Mesenteric fat pad (tissue), 1 donor: Measurements from ENCODE around the gene FAM120C. TPM values are rescaled to one million over a fixed set of nuclear protein-coding genes. Genes with fewer than 3 reads are reported as not detected.

Experiments
- DNase-seq: peaks from one replicate; pipeline ENCODE4 v3.0.0-alpha.2; 2020; ENCODE audit warnings: low spot score
- total RNA-seq: library from RNA; stranded (reverse); fragmentation: NEBNext Ultra II Directional; extraction: Animal tissue kit (Norgen Biotek cat#: 25700); gene quantifications from one replicate; pipeline ENCODE4 v1.2.1, GENCODE V29; 2021
- donor health status: DM: yes; HTN: yes; CAD: no.

Gene FAM120C
- total RNA-seq, 1 donor from 2014 or later: 12.5 TPM

DNA sequence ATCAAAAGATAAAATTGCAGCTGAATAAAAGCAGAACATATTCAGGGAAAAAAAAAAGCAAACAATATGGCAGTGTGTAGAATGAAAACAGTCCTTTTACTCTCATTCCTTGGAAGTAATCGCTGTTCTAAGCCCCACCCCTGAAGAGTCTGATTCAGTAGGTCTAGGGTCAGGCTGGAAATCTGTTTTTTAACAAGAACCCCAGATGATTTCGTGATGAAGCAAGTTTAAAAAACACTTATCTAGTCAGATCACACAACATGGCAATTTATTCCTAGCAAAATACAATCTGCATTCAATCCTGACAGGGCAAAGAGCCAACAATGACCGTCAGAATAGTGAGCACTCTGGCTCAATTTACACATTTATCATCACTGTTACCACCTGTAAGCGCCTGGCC lies 16.1 kb downstream of the FAM120C start:
- DNase-seq: no peak

DNA sequence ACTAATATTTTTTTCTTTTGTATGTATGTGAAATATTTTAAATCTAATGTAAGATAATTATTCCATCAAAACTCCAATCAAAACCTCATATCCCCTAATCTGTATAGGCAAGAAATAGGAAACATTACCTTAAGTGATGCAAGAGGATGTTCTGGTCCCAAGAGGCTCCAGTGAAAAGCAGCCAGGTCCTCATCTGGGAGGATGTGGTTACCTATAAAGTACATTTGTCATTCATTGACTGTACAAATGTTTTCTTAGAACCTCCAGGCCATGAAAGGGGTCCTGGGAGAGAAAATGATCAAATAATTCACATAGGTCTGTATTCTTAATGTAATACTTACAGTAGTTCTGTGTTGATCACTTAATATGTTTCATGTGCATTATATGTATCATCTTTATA lies 25.5 kb downstream of the FAM120C start:
- no peak for DNase-seq

DNA sequence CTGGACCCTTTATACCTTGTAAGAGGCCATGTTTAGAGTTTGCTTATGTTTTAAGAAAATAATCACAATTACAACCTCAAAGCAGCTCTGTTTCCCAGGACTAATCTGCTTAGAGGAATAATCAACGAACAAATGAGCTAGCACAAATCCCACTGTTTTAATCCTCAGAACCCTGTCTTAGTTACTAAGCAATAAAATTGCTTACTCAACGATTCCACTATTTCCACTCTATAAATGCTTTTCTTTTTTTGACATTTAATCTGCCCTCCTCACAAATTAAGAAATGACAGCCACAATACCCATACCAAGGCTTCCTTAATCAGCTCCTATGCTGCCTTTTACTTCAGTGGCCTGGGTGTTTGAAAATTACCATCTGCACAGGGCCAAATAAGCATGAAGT lies 48.8 kb downstream of the FAM120C start:
- no peak for DNase-seq

DNA sequence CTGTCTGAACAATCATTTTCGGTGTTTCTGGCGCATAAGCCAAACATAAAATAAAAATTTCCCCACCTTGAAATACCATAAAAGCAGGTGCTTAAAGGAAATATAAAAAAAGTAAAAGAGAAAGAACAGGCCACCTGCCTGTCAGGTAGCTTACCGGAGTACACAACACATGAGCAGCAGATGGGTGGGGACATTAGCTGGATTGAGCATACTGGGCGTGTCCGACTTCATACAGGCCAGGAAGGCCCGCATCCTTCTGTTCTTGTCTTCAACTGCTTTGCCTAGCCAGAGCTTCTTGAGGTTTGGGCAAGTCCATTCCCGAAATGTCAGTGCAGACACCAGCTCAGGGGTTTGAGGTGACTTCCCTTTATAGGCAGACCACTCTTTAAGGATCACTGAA lies 66.7 kb downstream of the FAM120C start:
- no peak for DNase-seq

DNA sequence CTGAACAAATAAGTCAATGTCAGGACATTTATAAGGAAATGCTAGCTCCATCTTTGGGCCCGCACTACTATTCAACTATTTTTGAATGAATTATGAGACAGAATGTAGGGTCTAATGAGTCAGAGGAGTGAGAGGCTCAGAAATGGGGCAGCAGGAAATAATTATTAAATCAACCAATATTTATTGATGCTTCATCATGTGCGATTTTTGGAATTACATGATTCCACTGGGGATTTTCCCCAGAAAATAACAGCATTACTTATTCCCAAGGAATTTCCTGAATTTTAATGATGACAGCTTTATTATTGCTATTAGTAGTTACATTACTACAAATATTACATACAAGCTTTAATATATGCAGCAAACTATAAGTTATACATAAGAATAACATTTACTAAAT lies 89.5 kb downstream of the FAM120C start:
- no peak for DNase-seq

DNA sequence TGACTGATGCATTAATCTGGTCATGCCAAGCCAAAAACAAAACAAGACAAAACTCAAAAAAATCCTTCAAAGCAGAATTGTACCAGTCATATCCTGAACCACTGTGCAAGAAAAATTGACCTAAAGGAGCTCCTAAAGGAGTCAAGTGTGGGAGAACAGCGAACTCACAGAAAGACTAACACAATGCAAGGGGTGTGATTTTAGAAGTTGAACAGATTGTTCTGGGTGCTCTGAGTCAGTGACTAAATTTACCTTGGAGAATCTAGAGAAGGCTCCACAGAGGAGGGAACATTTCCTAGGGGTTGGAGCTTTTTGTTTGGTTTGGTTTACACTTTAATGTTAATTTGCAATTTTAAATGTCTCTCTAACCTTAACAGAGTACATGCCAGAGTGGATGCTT lies 89.9 kb downstream of the FAM120C start:
- DNase-seq: no peak

DNA sequence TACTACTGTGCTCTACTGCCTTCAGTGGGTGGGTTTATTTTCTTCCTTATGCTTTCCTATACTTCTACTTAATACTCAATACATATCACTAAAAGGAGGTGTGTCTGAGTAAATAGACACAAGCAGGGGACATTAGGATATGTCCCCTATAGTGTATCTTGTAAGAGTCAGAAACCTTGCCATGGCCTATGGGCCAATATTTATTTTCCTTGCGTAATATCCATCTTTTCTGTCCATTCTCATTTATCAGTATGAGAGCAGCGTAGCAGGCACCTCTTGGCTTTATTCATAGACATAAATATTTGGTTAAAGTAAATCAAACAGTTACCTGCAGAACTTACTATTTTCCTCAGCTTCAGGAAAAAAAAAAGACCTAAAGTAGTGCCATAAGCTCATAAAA lies 92.2 kb downstream of the FAM120C start:
- no peak for DNase-seq

DNA sequence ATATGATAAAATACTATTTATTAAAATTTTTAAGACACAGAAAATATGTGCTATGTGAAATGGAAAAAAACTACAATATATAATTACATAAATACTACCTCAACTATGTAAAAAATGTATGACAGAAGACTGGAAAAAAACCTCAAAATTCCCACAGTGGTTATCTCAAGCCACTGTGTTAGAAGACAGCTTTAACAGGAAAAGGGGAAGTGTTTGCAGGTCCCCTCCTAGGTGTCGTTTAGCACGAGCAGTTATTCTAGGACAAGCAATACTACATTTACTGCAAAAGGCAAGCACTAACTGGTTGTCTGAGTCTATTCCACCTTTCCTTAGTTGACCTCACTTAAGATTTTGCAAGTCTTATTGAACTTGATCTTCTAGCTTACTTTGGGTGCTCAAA lies 93.9 kb downstream of the FAM120C start:
- DNase-seq: no peak

DNA sequence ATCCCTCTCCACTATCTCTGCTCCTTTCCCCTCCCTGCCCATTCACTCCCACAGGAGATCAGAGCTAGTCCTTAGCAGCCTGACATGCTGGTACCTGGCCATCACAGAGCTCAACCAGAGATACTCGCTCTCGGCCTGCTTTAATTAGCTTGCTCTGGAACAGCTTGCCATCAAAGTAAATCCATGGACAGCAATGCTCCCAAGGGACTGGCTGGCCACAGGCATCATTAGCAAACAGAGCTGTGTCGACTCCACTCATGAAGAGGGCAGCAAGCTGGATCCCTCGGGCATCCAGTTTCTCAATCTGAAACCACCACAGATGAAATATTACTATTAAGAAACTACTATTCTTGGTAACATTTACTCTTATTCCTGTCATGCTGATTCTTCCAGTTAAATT lies 95.4 kb downstream of the FAM120C start:
- DNase-seq: no peak

DNA sequence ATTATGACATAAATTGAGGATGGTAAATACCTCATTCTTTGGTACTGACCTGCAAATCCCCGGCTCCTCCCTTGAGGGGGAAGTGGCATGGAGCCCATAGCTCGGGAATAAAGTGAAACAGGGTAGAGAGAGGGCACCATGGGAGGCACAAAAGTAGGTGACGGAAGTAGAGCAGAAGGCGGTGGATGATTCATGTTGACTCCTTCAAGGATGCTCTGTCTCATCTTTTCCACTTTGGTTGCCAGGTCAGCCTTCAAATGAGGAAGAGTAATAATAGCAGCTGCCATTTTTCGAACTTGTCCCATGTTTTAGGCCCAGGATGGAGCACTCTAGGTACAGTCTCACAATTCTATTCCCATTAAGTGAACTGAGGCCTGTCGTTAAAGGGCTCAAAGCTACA lies 97.4 kb downstream of the FAM120C start:
- DNase-seq: no peak

DNA sequence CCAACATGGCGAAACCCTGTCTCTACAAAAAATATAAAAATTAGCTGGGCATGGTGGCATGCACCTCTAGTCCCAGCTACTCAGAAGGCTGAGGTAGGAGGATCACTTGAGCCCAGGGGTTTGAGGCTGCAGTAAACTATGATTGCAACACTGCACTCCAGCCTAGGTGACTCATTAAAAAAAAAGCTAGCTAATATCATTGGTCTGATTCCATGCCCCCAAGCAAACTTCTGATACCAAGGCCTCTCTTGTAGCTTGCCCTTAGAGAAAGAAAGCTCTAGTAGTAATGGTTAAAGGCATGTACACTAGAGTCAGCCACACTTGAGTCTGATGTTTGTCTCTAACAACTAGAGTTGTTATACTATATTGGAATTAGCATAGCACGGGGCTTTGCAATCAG lies 106.2 kb downstream of the FAM120C start:
- no peak for DNase-seq

DNA sequence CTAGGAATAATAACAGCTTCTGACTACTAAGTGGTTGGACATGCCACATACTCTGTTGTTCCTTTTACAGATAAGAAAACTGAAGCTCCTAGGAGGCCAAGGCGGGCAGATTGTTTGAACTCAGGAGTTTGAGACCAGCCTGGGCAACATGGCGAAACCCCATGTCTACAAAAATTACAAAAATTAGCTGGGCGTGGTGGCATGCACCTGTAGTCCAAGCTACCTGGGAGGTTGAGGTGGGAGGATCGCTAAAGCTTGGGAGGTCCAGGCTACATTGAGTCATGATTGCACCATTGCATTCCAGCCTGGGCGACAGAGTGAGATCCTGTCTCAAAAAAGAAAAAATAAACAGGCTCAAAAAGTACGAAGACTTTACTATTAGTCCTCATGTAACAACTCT lies 108.2 kb downstream of the FAM120C start:
- no peak for DNase-seq

DNA sequence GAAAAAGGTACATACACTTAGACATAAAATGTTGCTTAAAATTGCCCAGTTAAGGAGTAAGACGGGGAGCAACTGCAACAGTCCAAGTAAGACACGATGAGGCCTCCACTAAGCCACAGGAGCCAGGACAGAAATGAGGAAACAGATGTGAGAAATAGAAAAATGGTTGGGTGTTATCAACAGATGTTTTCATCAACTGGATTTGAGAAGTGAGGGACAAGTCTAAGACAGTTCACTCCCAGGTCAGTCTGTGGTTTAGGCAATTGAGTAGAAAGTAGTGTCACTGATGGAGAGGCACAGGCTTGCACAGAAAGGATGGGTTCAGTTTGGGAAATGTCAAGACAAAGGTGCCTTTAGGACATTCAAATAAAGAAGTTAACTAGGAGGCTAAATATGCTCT lies 115.3 kb downstream of the FAM120C start:
- DNase-seq: no peak

DNA sequence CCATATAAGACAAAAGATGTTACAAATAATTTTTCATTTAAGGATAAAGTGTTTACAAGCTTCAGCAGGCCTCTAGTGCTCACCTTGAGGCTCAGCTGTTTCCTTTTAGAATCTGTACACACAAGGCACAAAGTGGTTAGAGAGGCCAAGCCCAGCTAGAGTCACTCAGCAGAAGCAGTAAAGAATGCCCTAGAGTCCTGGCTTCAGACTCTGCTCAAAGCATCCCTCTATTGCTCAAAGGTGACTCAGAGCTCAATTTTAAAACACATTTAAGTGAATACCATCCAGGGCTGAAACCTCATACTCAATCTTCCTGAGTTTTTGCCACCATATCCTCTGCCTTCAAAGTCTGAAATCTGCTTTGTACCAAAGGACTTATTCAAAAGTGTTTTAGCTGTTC lies 116.2 kb downstream of the FAM120C start:
- DNase-seq: no peak

DNA sequence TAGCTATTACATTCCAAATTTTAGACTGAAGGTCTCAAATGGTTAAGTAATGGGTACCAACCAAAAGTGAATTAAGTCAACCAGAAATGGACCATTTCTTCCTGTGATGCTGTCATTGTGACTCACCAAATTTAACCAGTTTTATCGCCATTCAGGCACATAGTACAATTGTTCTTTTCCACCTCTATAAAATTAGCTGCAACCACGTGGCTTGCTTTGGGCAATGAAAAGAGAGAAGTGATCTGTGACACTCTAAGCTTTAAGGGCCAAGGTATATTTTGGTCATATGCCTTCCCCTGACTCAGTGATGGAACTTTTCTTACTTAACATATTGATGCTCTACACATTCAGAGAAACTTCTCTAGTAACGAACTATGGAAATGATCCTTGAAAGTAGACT lies 118.5 kb downstream of the FAM120C start:
- no peak for DNase-seq

DNA sequence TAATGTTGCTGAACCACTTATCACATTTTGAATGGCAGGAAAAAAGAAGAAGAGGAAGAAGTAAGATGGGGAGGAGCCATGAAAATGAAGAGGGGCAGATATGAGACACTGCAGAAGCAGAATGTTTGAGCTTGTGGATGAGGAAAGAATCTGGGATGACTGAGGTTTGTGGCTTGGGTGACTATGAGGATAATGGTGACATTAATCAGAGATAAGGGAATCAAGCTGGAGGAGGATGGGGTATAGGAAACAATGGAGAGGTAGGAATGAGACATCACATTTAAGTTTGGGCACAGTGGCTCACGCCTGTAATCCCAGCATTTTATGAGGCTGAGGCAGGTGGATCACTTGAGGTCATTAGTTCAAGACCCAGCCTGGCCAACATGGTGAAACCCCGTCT lies 119.7 kb downstream of the FAM120C start:
- no peak for DNase-seq

DNA sequence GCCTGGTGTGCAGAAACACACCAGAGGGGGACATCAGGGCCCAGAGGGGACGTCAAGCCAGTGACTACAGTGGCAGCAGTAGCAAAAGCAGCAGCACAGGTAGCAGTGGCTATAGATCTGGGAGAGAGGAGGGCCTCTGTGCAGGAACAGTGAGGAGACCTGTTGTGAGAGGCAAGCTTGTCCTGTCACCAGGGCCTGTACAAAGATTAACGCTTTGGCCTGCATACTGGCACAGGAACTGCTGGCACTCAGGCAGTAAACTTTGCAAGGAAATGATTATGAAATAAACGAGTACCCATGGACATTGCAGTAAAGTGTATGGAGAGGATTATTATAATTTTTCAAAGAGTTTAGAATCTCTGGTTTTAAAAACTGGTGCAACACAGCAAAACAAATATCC lies 133.3 kb downstream of the FAM120C start:
- no peak for DNase-seq

DNA sequence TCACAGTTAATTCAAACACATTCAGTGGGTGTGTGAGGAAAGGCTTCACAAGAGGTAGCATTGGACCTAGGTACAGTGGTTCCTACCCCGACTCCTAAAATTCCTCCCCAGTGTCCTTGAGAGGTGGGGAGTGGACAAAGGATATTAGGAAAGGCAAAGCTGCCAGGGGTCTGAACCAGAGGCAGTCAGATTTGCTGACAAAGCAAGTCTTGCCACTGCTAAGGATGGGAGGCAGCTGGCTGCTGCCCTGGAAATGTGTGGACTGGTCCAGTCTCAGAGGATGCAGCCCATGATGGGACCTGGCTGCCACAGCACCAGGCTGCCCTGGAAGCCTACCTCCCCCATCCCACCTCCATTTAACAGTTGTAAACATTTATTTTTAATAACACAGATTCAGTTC lies 134.6 kb downstream of the FAM120C start:
- no peak for DNase-seq

DNA sequence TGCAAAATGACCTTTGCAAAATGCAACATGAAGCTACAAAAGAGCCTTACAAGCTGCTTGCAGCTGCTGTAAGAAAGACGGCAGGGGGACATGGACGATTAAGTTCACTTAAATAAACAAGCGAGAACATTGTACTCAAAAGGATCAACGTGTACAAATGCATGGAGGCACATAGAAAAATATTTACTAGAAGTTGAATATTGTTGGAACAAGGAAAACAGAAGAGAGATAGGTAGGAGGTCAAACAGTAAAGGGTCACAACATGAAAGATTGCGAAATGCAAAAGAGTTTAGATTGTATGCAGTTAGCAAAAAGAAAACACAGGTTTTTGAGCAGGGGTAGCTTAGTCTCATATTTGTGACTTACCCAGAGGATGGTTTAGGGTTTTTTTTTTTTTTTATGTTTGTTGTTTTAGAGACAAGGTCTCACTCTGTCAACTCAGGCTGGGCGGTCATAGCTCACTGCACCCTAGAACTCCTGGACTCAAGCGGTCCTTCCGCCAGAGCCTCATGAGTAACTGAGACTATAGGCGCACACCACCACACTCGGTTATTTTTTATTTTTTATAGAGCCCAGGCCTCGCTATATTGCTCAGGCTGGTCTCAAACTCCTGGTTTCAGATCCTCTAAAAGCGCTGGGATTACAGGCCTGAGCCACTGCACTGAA lies 137.4 kb downstream of the FAM120C start:
- DNase-seq: no peak

DNA sequence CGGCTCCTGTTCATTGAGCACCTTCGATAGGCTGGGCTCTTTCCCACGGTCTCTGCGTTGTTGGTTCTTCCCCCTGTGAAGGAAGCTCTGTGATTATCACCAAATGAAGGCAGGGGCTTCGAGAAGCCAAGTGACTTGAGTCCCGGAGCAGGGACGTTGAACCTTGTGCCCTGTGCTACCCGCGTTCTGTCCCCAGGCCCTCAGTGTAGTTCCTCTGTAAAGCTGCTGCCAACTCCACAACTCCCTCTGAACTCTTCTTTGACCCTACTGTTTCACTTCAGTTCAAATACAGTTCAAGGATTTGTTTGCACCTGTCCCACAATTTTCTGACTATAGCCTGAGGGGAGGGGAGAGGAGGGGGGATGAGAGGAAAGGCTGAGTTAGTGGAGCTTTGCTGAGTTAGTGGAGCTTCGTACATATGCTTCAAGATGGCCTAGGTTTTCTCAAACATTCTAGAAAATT lies 138.1 kb downstream of the FAM120C start:
- no peak for DNase-seq

DNA sequence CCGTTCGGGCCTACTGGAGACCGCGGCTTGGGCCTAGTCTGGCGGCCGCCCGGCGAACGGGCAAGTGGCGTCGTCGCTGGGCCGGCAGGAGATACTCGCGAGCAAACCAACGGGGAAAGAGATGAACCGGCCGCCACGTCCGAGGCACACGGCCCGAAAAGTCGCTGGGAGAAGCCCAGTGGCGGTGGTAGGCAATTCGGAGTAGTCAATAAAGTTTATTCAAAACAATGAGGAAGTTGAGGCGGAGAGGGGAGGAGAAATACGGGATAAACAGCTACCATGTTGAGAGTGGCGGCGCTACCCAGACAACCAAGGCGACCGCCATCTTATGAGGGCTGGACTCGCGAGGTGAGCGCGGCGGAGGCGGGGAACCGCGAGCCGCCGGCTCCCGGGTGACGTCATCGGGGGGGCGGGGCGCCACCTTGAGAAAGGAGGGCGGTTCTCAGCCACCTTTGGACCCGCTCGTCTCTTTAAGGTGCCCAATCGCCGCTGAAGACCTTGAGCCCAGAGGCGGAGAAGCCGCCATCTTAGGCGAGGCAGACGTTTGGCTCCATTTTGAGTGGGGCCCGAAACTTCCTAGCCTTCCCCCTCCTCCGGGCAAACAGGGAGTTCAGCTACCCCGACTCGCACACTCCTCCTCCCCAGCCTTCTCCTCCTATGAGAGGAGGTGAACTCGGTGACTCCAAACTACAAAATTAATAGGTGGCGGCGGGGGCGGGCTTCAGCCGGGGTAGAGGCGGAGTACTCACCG lies 138.8 kb downstream of the FAM120C start, which contains the start of gene PHF8:
Gene PHF8, minus strand, starts transcription at position 348 of the 751 bp plus-strand sequence. CDS start 1,745 bp downstream, outside the sequence.
- DNase-seq: peak; percentile 97

DNA sequence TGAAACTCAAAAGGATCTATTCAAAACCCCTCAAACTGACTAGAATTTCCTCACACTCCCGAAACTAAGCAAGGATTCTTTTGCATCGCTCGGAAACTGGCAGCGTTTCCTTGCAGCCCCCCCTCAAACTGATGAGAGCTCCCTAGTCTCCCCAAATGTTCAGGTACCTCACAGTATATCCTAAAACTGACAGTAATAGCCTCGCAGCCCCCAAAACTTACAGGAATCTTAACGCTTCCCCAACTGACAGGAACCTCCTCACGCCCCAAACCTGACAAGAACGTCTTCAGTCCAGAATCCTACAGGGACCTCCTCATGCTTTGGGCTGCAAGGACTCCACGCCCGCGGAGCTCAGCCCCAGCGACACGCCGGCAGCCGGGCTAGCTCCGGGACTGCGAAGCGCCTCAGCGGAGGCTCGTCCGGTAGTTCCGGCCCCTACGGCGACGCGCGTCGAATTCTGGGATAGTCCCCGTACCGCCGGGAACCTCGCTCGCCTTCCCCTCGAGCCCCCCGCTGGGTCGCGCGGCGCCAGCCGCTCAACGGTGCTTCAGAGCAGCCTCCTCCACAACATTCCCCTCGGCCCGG lies 139.4 kb downstream of the FAM120C start:
- DNase-seq: no peak

DNA sequence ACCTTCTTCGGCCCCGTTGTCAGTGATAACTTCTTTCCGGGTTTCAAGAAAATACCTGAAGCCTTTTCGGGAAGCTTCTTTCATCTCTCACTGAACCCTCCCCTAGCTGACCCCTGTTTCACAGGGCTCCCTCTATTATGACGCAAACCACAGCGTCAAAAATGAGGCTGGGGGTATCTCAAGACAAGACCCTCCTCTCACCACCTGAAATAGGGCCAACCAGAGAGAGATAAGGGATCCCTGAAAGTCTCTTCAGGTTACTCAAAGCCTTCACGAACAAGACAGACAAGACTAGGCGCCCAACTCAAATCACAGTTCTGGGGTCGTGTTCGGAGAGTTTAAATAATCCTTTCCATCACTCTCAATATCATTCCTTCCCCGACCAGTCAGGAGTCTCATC lies 140.0 kb downstream of the FAM120C start:
- DNase-seq: no peak
